NCI-H2171 (cell line): ENCODE data around the gene TAGAP.

ENCODE experiments used
- DNase-seq: peaks from one replicate; lab custom pipeline; 2025; lab: John Stamatoyannopoulos, UW

TAGAP gene

DNA sequence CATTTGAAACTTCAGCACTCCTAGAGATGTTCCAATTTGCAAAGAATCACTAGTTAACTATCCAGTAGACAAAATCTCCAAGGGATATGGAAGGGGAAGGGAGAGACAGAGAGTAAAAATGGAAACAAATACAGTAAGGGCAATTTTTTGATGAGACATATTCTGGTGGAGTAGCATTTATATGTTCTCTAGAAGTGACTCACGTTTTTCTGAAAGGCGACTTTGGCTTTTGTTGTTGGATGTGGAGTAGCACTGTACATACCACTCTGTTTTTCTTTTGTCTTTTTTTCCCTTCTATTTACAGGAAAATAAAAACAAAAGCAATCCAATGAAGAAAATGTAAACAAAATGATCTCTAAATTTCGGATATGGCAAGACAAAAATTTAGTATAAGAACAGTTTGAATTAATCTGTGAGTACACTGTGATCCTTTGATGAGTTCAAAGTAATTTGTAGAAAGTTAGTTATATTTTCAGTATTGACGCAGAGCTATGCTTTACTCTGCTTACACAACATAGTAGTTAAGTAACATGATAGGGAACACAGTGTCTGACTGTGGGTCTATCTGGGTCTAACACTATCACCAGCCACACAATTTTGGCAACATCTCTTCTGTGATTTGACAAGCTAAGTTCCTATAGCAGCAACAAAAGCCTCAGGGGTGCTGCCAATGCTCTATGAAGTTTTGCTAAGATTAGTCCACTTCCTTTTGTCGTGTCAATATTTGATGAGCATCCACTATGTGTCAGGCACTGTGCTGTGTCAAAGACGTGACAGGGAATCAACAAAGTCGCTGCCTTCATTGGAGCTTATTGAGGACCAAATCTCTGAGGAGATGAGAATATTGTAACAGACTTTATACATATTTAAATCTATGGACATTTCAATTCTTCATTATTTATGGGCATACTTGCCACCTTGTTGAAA is 27.3 kb upstream of the TAGAP start:
- DNase-seq = no peak

GRCh38 chr6:159068904-159069578 is 24.2 kb upstream of the TAGAP start:
- DNase-seq = no peak

GRCh38 chr6:159067334-159067733 is 22.5 kb upstream of the TAGAP start:
- DNase-seq = no peak

DNA sequence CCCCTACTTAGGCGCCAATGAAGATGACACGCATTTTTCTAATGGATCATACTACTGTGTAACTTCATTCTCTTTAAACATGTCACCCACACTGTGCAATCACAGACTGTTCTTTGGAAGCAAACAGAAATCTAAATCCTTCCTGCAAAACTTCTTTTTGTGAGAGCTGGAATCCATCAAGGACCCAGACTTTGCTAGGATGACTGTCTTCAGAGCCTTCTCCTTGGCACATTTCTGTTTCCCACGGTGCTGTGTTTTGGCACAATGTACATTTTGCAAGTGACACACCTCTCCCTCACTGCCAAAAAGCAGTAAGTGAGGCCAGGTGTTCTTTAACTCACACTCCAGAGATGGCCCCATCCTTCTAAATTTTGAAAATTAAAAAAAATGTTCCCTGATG is 21.7 kb upstream of the TAGAP start:
- no peak for DNase-seq

- no peak for DNase-seq
Measured at GRCh38 chr6:159065759-159066329, 21.1 kb upstream of the TAGAP start.

GRCh38 chr6:159065091-159065490 is 20.3 kb upstream of the TAGAP start:
- DNase-seq = no peak

- no peak for DNase-seq
Measured at GRCh38 chr6:159064477-159064876, 19.7 kb upstream of the TAGAP start.

GRCh38 chr6:159063549-159063948 is 18.8 kb upstream of the TAGAP start:
- DNase-seq = no peak

DNA sequence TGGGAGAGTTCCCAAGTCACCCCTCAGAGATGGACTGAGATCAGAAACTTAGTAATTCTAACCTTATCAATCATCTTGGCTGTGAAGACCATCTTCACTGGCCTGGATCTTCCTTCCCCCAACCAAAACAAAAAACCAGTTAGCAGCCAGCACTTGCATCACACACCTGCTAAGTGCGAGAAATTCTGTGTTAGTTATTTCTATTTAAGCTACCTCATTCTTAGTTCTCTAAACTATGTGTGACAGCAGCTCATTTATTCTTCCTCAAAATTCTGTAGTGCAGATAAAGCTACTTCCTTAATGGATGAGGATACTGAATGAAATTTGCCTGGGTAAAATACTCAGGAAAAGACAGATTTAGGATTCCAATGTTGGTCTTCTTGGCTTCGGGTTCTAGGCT is 18.2 kb upstream of the TAGAP start:
- DNase-seq = no peak

DNA sequence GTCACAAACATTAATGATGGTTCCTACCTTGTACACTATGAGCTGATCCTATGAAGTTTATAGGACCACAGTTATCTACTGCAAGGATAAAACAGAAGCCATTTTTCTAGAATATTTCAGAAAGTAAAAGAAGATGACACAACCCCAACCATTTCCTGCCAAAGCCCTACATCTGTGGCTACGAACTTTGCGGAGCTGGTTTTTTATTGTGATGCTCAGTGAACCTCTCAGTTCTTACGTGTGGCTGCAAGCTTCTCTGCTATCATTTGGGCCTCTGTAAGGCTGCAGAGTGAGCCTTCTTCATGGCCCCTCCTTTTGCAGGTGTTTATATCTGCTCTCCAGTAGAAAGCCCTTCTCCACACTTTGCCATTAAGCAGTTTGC is 17.8 kb upstream of the TAGAP start:
- no peak for DNase-seq

DNA sequence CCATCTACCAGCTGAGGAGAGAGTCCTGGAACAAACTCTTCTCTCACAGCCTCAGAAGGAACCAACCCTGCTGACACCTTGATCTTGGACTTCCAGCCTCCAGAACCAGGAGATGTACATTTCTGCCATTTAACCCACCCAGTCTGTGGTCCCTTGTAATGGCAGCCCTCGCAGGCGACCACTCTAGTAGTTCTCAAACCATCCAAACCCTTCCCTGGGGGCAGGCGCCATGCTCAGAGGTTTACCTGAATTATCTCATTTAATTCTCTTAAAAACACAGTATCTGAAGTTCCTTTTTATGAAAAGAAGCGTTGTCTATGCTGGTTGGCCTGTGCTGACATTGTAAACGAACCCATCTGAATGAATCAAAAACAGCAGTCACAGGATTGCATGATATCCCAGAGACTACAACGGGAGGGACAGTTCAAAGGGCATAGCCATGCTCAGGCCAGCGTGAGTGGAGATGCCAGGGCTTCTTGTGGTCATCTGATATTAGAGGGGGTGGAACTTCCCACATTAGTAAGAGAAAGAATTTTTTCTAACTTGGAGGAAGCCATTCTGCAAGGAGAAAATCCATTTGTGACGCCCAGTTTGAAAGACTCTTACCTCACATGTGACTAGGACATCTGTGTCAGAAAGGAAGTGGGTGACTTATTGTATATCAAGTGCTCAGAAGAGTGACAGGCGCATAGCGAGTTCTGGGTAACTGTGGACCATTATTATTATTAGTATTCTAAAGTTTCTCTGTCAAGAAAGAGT is 17.2 kb upstream of the TAGAP start:
- no peak for DNase-seq

- no peak for DNase-seq
Measured at GRCh38 chr6:159061146-159061545, 16.4 kb upstream of the TAGAP start.

GRCh38 chr6:159059885-159060506 is 15.2 kb upstream of the TAGAP start:
- no peak for DNase-seq

DNA sequence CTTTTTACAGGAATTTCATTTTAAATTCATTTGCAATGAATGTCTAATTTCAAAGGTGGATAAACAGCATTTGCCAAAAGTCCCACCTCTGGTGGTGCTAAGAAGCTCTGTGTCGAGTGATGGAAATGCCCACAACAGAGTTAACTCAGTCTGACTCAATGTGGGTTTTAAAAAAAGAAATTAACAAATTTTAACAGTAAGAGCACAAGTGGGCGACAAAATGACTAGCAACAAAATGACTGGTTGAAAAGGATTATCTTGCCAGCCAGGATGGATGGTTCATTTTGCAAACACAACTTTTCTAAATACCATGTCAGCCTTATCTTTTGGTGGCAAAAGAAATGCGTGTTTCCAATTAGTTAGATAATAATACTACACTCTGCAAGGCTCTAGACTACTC is 14.3 kb upstream of the TAGAP start:
- DNase-seq = no peak

GRCh38 chr6:159056899-159057298 is 12.1 kb upstream of the TAGAP start:
- no peak for DNase-seq

DNA sequence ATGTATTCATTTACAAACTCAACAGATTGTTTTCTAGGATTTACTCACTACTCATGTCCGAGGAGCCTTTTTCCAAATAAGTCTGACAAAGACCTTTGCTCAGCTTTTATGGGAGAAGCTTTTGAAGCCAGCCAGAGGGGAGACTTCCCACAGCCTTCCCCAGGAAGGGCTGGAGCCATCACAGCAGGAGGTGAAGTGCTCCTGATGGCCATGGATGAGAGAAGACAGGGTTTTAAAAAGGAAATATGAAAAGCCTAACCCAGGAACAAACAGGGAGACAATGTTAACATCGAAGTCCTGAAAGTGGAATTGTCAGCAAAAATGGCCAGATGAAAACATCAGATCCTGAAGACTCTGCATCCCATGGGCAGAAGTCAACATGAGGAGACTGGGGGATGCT is 11.6 kb upstream of the TAGAP start:
- no peak for DNase-seq

- no peak for DNase-seq
Measured at GRCh38 chr6:159056003-159056402, 11.2 kb upstream of the TAGAP start.

DNA sequence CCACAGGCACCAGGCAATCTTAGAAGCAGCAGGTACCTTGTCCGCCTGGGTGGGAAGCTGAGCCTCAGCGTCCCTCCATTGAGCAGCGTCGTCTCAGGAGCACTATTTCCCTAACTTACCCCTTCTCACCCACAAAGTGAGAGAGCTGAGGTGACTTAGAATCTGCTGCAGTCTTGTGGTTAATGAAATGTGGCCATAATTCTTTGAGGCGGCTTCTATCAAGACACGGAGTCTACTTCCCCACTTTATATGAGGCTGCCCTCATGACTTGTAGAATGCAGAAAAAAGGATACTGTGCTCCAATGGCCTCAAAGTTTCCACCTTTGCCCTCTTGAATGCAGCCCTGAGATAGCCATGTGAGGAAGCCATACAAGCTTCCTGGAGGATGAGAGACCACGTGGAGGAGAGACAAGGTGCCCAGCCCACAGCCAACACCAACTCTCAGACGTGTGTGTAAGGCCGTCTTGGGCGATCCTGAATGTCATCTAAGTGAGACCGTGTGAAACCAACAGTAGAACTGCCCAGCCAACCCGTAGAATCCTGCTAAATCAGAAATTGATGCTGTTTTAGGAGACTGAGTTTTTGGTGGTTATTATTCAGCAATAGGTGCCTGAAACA is 9.1 kb upstream of the TAGAP start:
- DNase-seq = no peak

GRCh38 chr6:159052720-159053119 is 7.9 kb upstream of the TAGAP start:
- DNase-seq = no peak

- no peak for DNase-seq
Measured at GRCh38 chr6:159047891-159048685, 3.3 kb upstream of the TAGAP start.

DNA sequence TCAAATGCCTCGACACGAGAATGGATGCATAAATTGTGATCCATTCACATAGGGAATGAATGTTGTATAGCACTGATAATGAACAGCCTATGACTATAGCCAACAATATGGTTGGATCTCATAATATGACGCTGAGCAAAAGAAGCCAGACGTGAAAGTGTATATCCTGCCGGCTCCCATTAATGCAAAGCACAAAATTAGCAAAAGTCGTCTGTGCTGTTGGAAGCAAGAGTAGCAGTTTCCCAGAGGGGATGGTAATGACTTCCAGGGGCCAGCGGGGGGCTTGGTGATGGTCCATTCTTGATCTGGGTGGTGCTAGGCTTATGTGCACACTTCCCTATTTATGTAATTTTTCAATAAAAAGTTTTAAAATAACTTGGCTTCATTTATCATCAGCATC is 1.0 kb upstream of the TAGAP start:
- no peak for DNase-seq
